ENCODE results near the gene OXCT1. TPM values are rescaled to one million over a fixed set of nuclear protein-coding genes. Genes with fewer than 3 reads are reported as not detected.

Gene OXCT1
- total RNA-seq, 6 experiments from 2014 or later = 40.4 to 44.0 (median 40.8) TPM

DNA sequence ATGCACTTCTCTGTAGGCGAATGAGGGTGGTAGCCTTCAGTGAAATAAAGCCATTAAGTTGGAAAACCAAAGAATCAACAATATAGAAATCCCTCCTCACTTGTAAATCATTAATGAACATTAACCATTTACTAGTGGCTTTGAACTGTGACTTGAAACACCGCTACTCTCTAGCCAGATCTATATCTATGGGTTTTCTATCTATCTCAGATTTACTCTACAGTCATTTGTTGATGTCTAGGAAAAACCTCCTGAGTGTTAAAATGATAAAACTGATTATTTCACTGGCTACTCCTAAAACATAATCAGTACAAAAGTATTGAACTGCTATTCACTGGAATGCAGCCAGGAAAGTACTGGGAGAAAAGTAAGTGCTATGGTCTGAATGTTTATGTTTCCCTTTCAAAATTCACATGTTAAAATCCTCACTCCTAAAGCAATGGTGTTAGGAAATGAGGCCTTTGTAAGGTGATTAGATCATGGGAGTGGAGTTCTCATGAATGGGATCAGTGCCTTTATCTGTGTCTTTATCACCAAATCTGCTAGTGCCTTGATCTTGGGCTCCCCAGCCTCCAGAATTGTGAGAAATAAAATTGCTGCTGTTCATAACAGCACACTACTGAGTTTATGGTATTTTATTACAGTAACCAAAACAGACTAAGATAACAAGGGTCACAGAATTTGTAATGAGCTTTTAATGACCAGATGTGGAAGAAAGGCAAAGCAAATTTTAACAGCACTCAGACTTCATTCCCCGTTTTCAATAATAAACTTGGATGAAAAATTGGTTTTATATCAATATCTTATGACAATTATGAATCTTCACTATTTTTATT lies 8.6 kb upstream of the OXCT1 start:
- DNase-seq = no peak
- Mint-ChIP-seq H3K27ac (no peak overlapping the region), H3K27me3 (ENCODE audit: insufficient read depth) (peaks cover 8% of the 10 kb centered on the region), H3K36me3 (ENCODE audit: low read depth) (no peaks in the 10 kb centered on the region), H3K4me3 (no peak overlapping the region), H3K9me3 (no peaks in the 10 kb centered on the region), H3K4me1 (ENCODE audit: low read depth) (no peaks in the 10 kb centered on the region)
- TF ChIP-seq, protein P1, sequence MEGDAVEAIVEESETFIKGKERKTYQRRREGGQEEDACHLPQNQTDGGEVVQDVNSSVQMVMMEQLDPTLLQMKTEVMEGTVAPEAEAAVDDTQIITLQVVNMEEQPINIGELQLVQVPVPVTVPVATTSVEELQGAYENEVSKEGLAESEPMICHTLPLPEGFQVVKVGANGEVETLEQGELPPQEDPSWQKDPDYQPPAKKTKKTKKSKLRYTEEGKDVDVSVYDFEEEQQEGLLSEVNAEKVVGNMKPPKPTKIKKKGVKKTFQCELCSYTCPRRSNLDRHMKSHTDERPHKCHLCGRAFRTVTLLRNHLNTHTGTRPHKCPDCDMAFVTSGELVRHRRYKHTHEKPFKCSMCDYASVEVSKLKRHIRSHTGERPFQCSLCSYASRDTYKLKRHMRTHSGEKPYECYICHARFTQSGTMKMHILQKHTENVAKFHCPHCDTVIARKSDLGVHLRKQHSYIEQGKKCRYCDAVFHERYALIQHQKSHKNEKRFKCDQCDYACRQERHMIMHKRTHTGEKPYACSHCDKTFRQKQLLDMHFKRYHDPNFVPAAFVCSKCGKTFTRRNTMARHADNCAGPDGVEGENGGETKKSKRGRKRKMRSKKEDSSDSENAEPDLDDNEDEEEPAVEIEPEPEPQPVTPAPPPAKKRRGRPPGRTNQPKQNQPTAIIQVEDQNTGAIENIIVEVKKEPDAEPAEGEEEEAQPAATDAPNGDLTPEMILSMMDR (IDR thresholded peaks at IDR 0.05) = no peak

DNA sequence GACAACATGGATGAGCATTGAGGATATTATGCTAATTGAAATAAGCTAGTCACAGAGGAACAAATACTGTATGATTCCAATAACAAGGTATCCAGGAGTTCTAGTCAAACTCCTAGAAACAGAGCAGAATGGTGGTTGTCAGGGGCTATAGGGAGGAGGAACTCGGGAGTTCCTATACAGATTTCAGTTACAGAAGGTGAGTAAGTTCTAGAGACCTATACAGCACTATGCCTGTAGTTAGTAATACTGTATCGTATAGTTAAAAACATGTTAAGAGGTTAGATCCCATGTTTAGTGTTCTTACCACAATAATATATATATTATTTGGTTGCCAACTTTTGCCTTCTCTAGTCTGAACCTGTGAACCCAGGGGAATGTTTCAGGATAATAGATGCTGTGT lies 7.9 kb upstream of the OXCT1 start:
- no peaks in the 10 kb centered on the region for H3K9me3 Mint-ChIP-seq
- TF ChIP-seq, protein P1 (IDR thresholded peaks at IDR 0.05) = no peak
- H3K27me3 Mint-ChIP-seq (ENCODE audit: insufficient read depth) = peaks cover 8% of the 10 kb centered on the region
- DNase-seq = no peak
- H3K4me3 Mint-ChIP-seq = no peak overlapping the region
- H3K36me3 Mint-ChIP-seq (ENCODE audit: low read depth) = no peaks in the 10 kb centered on the region
- no peaks in the 10 kb centered on the region for H3K4me1 Mint-ChIP-seq (ENCODE audit: low read depth)
- no peak overlapping the region for H3K27ac Mint-ChIP-seq

DNA sequence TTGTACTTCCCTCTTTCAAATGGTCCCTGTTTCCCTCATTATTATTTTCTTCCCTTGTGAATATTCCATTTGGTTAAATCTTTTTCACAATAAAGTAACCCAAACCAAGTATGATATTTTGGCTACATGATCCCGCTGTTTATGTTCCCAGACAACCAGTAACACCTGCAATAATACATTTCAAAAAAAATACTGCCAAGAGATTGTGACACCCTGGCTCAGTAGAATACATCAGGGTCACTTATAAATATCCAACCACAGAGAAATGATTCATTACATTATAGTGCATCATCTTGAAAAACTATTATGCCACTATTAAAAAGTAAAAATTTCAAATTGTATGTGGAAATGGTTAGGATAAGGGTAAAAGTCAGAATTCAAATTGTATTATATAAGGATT lies 7.2 kb upstream of the OXCT1 start:
- TF ChIP-seq, protein P1 (IDR thresholded peaks at IDR 0.05) = no peak
- Mint-ChIP-seq H3K36me3 (ENCODE audit: low read depth) (no peaks in the 10 kb centered on the region), H3K4me3 (no peak overlapping the region), H3K27me3 (ENCODE audit: insufficient read depth) (peaks cover 8% of the 10 kb centered on the region), H3K9me3 (no peaks in the 10 kb centered on the region), H3K27ac (no peak overlapping the region), H3K4me1 (ENCODE audit: low read depth) (no peaks in the 10 kb centered on the region)
- DNase-seq = no peak

DNA sequence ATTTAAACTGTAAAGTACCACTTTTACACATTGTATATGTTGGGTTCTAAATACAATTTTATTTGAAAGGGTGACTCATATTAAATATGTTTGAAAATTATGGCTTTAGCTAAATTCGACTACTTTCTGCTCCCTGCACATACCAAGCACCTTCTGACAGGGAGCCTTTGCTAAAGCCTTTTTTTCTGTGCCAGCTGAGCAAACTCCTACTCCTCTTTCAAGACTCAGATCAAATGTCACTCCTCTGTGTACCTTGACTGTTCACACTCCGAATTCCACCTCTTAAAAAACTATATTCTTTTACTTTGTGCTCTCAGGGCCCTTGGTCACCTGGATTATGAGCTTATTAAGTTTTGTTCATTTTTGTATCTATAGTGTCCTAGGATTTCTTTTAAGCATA lies 6.5 kb upstream of the OXCT1 start:
- peaks cover 8% of the 10 kb centered on the region for H3K27me3 Mint-ChIP-seq (ENCODE audit: insufficient read depth)
- no peaks in the 10 kb centered on the region for H3K36me3 Mint-ChIP-seq (ENCODE audit: low read depth)
- H3K9me3 Mint-ChIP-seq = no peaks in the 10 kb centered on the region
- TF ChIP-seq, protein P1 (IDR thresholded peaks at IDR 0.05) = no peak
- H3K27ac Mint-ChIP-seq = no peak overlapping the region
- no peak for DNase-seq
- H3K4me1 Mint-ChIP-seq (ENCODE audit: low read depth) = no peaks in the 10 kb centered on the region
- no peak overlapping the region for H3K4me3 Mint-ChIP-seq

DNA sequence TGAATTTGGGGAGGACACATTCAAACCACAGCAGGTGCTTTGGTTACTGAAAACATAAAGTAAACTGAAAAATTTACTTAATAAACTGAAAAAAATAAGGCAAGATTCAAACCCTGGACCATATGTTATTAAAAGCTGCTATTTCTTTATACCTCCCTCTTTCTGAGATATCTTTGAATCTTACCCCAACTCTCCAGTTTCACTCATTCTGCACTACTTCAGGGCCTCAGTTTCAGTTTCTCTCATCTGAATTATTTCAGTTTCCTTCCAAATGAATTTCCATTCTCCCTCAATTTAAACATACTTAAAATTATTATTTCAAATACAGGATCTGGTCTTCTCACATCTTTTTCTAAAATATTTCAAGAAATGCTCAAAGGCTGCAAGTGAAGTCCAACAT lies 4.9 kb upstream of the OXCT1 start:
- Mint-ChIP-seq H3K36me3 (ENCODE audit: low read depth) (no peaks in the 10 kb centered on the region), H3K4me3 (no peak overlapping the region), H3K27ac (no peak overlapping the region), H3K4me1 (ENCODE audit: low read depth) (peaks cover 6% of the 10 kb centered on the region), H3K9me3 (no peaks in the 10 kb centered on the region), H3K27me3 (ENCODE audit: insufficient read depth) (peaks cover 8% of the 10 kb centered on the region)
- no peak for DNase-seq
- TF ChIP-seq, protein P1 (IDR thresholded peaks at IDR 0.05) = no peak

Data from HFFc6 (cell line).